Endothelial cell of umbilical vein (primary cell): ENCODE results near the gene EHF.

Experiments used
- CTCF ChIP-seq, 2 donors: IDR thresholded peaks; 1 replicate in 1 of 2; 2 replicates in 1 of 2; pipeline ENCODE4 v1.5.1; 2011; ENCODE audit warnings: low read length in 2 of 2, mild to moderate bottlenecking in 2 of 2, moderate library complexity in 2 of 2, control low read depth in 1 of 2, inconsistent platforms in 1 of 2, low read depth in 1 of 2; ENCODE audit not compliant: insufficient read depth in 1 of 2; ENCODE audit errors: extremely low read depth in 1 of 2
- POLR2A ChIP-seq: IDR thresholded peaks from 2 replicates; pipeline ENCODE4 v1.6.1; 2012; ENCODE audit warnings: low read depth, mild to moderate bottlenecking, control low read depth, low read length

- TF ChIP-seq CTCF (IDR thresholded peaks at IDR 0.05; ENCODE audit: extremely low read depth in 1 of 2, insufficient read depth in 1 of 2, low read depth in 1 of 2, low read length in 2 of 2) (no peak), POLR2A (no peak)
Measured at GRCh38 chr11:34601085-34601444, 19.8 kb upstream of the EHF start.
